LNCAP (cell line): ENCODE measurements around the gene ACTMAP.

Source experiments
- TF ChIP-seq, protein P1 (sequence below): fragments of 450-650 bp; IDR thresholded peaks from 2 replicates; pipeline ENCODE4 v1.5.1; 2017; ENCODE audit warnings: mild to moderate bottlenecking

Gene ACTMAP

GRCh38 chr19:40716482-40717324 lies 33.6 kb downstream of the ACTMAP start, which contains the start of the genes COQ8B and ITPKC:
TSS of gene COQ8B (minus strand) at chr19:40716886. CDS start at chr19:40714632, 2,254 bp downstream.
TSS of gene ITPKC (plus strand) at chr19:40717112. CDS start at chr19:40717136, 24 bp downstream.
- TF ChIP-seq, protein P1, sequence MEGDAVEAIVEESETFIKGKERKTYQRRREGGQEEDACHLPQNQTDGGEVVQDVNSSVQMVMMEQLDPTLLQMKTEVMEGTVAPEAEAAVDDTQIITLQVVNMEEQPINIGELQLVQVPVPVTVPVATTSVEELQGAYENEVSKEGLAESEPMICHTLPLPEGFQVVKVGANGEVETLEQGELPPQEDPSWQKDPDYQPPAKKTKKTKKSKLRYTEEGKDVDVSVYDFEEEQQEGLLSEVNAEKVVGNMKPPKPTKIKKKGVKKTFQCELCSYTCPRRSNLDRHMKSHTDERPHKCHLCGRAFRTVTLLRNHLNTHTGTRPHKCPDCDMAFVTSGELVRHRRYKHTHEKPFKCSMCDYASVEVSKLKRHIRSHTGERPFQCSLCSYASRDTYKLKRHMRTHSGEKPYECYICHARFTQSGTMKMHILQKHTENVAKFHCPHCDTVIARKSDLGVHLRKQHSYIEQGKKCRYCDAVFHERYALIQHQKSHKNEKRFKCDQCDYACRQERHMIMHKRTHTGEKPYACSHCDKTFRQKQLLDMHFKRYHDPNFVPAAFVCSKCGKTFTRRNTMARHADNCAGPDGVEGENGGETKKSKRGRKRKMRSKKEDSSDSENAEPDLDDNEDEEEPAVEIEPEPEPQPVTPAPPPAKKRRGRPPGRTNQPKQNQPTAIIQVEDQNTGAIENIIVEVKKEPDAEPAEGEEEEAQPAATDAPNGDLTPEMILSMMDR, result no peak

DNA sequence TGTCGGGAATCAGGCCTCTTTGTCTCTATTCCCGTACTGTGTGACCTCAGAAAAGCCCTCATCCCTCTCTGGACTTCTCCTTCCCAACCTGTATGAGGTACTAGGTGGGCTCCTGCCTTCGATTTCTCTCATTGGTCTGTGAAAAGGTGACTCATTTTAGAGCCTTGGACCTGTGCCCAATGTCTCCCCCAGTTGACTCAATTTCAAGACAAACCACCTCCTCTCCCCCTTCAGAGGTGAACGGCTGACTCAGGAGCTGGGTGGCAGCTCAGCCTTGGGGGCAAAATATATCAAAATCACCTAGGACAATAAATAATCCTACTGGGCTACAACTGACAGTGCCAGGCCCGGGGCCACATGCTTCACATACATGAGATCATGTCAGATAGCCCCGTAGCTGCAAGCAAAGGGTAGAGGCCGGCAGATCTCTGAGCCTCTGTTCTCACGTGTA lies 34.2 kb downstream of the ACTMAP start:
- TF ChIP-seq, protein P1, result no peak

DNA sequence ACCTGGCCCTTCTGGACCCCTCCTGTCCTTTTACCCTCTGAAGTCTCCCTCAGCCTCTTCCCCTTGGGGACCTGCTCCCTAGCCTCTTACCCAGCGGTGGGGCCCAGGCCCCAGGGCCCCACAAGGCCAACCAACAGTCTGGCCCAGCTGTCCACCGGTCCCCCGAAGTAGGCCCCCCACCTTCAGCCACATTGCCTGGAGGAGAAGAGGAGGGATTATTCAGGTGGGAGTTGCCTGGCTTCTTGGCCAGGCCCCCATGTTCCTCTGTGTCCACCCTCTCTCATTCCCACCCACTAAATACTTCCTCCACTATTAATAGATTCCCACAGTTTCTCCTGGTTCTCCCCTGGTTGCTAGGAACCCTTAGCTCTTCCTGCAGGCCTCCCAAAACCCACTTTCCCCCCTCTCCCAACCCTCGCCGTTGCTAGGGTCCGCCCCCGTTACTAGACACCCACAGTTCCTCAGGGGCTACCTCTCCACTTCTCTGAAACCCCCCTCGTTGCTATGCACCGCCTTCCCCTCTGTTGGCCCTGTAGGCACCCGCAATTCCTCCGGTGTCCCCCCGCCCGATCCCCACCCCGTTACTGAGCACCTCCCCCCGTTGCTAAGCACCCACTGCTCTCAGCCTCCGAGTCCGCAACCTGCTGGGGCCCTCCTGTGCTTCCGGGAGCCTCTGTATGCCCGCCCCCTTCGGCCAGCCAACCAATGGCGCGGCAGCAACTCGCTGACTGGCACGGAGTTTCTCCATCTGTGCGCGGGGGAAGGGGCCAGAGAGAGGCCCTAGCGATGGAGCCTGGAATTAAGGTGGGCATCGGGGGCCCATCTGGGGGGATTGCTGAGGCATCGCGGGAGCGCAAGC lies 35.6 kb downstream of the ACTMAP start:
- TF ChIP-seq, protein P1, result no peak

GRCh38 chr19:40713939-40714338 lies 36.3 kb downstream of the ACTMAP start:
- TF ChIP-seq, protein P1, result no peak

GRCh38 chr19:40709817-40710216 lies 40.5 kb downstream of the ACTMAP start:
- TF ChIP-seq, protein P1, result no peak

GRCh38 chr19:40707615-40708014 lies 42.7 kb downstream of the ACTMAP start:
- TF ChIP-seq, protein P1, result no peak

DNA sequence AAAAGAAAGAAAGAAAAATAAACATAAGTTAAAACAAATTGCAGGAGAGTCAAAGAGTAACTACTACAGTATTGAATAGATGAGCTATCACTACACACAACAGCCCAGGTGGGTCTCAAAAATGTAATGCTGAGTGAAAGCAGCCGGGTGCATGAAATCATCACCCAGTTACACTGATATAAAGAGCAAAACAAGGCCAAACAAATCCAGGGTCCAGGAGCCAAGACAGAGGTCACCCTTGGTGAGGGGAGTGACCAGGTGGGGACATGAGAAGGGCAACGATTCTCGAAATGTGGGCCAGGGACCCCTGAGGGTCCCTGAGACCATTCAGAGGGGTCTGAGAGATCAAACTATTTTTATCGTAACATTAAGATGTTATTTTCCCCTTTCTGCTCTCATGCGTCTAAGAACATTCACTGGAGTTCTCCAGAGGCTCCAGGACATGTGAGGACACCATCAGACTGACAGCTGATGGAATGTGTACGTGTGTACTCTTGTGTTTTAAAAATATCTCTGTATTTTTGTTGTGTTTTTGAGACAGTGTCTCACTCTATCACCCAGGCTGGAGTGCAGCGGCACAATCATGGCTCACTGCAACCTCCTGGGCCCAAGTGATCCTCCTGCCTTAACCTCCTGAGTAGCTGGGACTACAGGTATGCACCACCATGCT lies 44.2 kb downstream of the ACTMAP start:
- TF ChIP-seq, protein P1, result no peak
